Neuronal stem cell (in vitro differentiated cells): ENCODE data around the gene PAEP.

ENCODE experiments used
- DNase-seq: peaks from one replicate; pipeline ENCODE4 v3.0.0-alpha.2; 2013; ENCODE audit warnings: low spot score
- H2AFZ ChIP-seq: one replicate; pipeline ENCODE4 v1.6.1; 2013; ENCODE audit warnings: mild to moderate bottlenecking, low read length, inconsistent platforms
- H2AK5ac ChIP-seq: 2 replicates; pipeline ENCODE4 v1.6.1; 2013; ENCODE audit warnings: low read depth, mild to moderate bottlenecking, inconsistent platforms, low read length, moderate library complexity, mixed read lengths
- H2BK120ac ChIP-seq: 2 replicates; pipeline ENCODE4 v1.6.1; 2013; ENCODE audit warnings: low read depth, mild to moderate bottlenecking, inconsistent platforms, low read length, moderate library complexity, mixed read lengths
- H2BK12ac ChIP-seq: one replicate; pipeline ENCODE4 v1.6.1; 2013; ENCODE audit warnings: low read length, inconsistent platforms
- H2BK15ac ChIP-seq: 2 replicates; pipeline ENCODE4 v1.6.1; 2013; ENCODE audit warnings: mild to moderate bottlenecking, low read length, inconsistent platforms, mixed read lengths
- H2BK5ac ChIP-seq: one replicate; pipeline ENCODE4 v1.6.1; 2013; ENCODE audit warnings: inconsistent platforms, mild to moderate bottlenecking, low read length, moderate library complexity
- H3K14ac ChIP-seq: one replicate; pipeline ENCODE4 v1.6.1; 2013; ENCODE audit warnings: low read length, inconsistent platforms
- H3K18ac ChIP-seq: 2 replicates; pipeline ENCODE4 v1.6.1; 2013; ENCODE audit warnings: low read length, inconsistent platforms
- H3K23ac ChIP-seq: 2 replicates; pipeline ENCODE4 v1.6.1; 2013; ENCODE audit warnings: low read depth, mild to moderate bottlenecking, mixed read lengths, low read length, inconsistent platforms; ENCODE audit not compliant: poor library complexity
- H3K27ac ChIP-seq: replicated peaks from 3 replicates; pipeline ENCODE4 v1.5.1; 2013; ENCODE audit warnings: low read length, inconsistent platforms
- H3K27me3 ChIP-seq, 3 experiments: 2 replicates each; pipeline ENCODE4 v1.6.1; 2013; ENCODE audit warnings: low read length in 3 of 3, mild to moderate bottlenecking in 2 of 3, inconsistent platforms in 1 of 3, low read depth in 1 of 3, mixed read lengths in 1 of 3, moderate library complexity in 1 of 3; ENCODE audit not compliant: control insufficient read depth in 3 of 3, insufficient read depth in 3 of 3
- H3K36me3 ChIP-seq, 2 donors: replicated peaks in 1 of 2; 2 replicates each; pipeline ENCODE4 v1.6.1; 2013; ENCODE audit warnings: low read length in 2 of 2; ENCODE audit not compliant: control insufficient read depth in 2 of 2, insufficient read depth in 2 of 2
- H3K4ac ChIP-seq: 2 replicates; pipeline ENCODE4 v1.6.1; 2013; ENCODE audit warnings: inconsistent platforms, mild to moderate bottlenecking, low read length, moderate library complexity
- H3K4me1 ChIP-seq, 2 donors: 1 replicate in 1 of 2; 2 replicates in 1 of 2; pipeline ENCODE4 v1.6.1; 2013; ENCODE audit warnings: low read length in 2 of 2, low read depth in 1 of 2; ENCODE audit not compliant: control insufficient read depth in 2 of 2, insufficient read depth in 1 of 2
- H3K4me2 ChIP-seq: one replicate; pipeline ENCODE4 v1.6.1; 2013; ENCODE audit warnings: mild to moderate bottlenecking, low read length, inconsistent platforms; ENCODE audit not compliant: insufficient read depth, poor library complexity, severe bottlenecking
- H3K4me3 ChIP-seq, 2 donors: 2 replicates each; pipeline ENCODE4 v1.5.1; 2013; ENCODE audit warnings: low read length in 2 of 2, mild to moderate bottlenecking in 2 of 2, inconsistent platforms in 1 of 2, moderate library complexity in 1 of 2
- H3K79me1 ChIP-seq: one replicate; pipeline ENCODE4 v1.6.1; 2013; ENCODE audit warnings: low read depth, mild to moderate bottlenecking, inconsistent platforms, low read length, moderate library complexity
- H3K9ac ChIP-seq: one replicate; pipeline ENCODE4 v1.6.1; 2013; ENCODE audit warnings: mild to moderate bottlenecking, low read depth, low read length, inconsistent platforms; ENCODE audit not compliant: poor library complexity
- H3K9me3 ChIP-seq, 2 donors: replicated peaks in 1 of 2; 2 replicates each; pipeline versions ENCODE3 to v1.6.1; 2013; ENCODE audit warnings: low read length in 2 of 2, mild to moderate bottlenecking in 2 of 2, inconsistent platforms in 1 of 2, low read depth in 1 of 2, mixed read lengths in 1 of 2, moderate library complexity in 1 of 2; ENCODE audit not compliant: control insufficient read depth in 2 of 2, insufficient read depth in 1 of 2
- H4K8ac ChIP-seq: one replicate; pipeline ENCODE4 v1.6.1; 2013; ENCODE audit warnings: low read depth, mild to moderate bottlenecking, inconsistent platforms, low read length, moderate library complexity
- H4K91ac ChIP-seq: one replicate; pipeline ENCODE4 v1.6.1; 2013; ENCODE audit warnings: low read length, low read depth, mild to moderate bottlenecking, inconsistent platforms; ENCODE audit not compliant: poor library complexity
- WGBS, 2 donors: extraction: QIAGEN DNeasy Blood & Tissue Kit; methylation state at CpG; one replicate each; pipeline ENCODE4 v1.1.7; 2013; ENCODE audit warnings: missing lambda C conversion rate in 2 of 2, mixed read lengths in 1 of 2; ENCODE audit not compliant: insufficient read length in 2 of 2, insufficient replicate concordance in 1 of 2; ENCODE audit errors: extremely low coverage in 2 of 2; 5-methylcytosine and 5-hydroxymethylcytosine counted together

PAEP gene

DNA sequence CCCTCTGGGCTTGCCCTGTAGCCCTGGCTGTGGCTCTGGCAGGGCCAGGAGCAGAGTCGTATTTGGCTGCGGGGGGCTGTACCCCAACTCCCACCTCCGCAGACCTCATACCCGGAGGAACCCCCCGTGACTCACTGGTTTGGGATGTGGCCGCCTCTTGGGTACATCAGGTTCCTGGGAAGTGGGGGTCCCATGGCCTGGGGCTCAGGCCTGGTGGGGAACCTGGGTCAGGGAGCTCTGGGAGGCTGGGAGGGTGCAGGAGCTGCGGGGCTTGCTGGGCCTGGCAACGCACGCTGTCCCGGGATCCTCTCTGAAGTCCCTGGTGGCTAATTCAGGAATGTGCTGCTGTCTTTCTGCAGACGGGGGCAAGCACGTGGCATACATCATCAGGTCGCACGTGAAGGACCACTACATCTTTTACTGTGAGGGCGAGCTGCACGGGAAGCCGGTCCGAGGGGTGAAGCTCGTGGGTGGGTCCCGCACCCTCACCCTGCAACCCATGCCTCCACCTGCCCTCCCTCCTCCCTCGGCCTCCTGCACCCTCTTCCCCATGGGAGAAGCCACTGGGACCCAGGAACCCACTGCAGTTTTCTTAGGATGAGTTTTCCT, 37.9 kb upstream of the PAEP start:
- Histone ChIP-seq H3K79me1 (no peaks in the 10 kb centered on the region), H3K27me3 (peaks cover 0 to 3% (median 0%) of the 10 kb centered on the region in 3 experiments), H3K18ac (peak overlapping the region; percentile 71), H3K36me3 (no peaks in the 10 kb centered on the region), H3K14ac (peak overlapping the region; percentile 97), H3K9me3 (no peaks in the 10 kb centered on the region), H2BK5ac (peak overlapping the region; percentile 90), H4K91ac (no peak overlapping the region), H3K4me2 (no peak overlapping the region), H2AFZ (no peak overlapping the region), H3K4me3 (no peak overlapping the region), H3K23ac (peak overlapping the region; percentile 85), H3K27ac (no peak overlapping the region), H3K4ac (no peak overlapping the region), H4K8ac (peak overlapping the region; percentile 93), H2BK120ac (no peak overlapping the region), H2AK5ac (peak overlapping the region; percentile 83), H3K4me1 (peaks cover 0 to 6% of the 10 kb centered on the region in 2 donors), H2BK12ac (no peak overlapping the region), H3K9ac (no peak overlapping the region), H2BK15ac (peak overlapping the region; percentile 58)
- no peak for DNase-seq
- no CpG with 5 or more reads among the region's 21 CpGs for WGBS, 2 donors

- peak overlapping the region; percentile 90 for H2BK5ac ChIP-seq
- WGBS, 2 donors: no CpG with 5 or more reads among the region's 27 CpGs
- peak overlapping the region; percentile 83 for H2AK5ac ChIP-seq
- no peak overlapping the region for H3K4me2 ChIP-seq
- peak overlapping the region; percentile 97 for H3K14ac ChIP-seq
- no peak overlapping the region for H4K8ac ChIP-seq
- H2BK12ac ChIP-seq: no peak overlapping the region
- H2BK15ac ChIP-seq: peak overlapping the region; percentile 58
- no peak overlapping the region for H3K4ac ChIP-seq
- no peak overlapping the region for H3K9ac ChIP-seq
- H3K36me3 ChIP-seq: no peaks in the 10 kb centered on the region
- H3K9me3 ChIP-seq: no peaks in the 10 kb centered on the region
- no peak overlapping the region for H4K91ac ChIP-seq
- DNase-seq: no peak
- H3K4me1 ChIP-seq: peaks cover 0 to 6% of the 10 kb centered on the region in 2 donors
- no peak overlapping the region for H3K27ac ChIP-seq
- no peak overlapping the region for H3K4me3 ChIP-seq
- H2AFZ ChIP-seq: no peak overlapping the region
- peaks cover 0 to 6% (median 0%) of the 10 kb centered on the region in 3 experiments for H3K27me3 ChIP-seq
- H2BK120ac ChIP-seq: no peak overlapping the region
- peak overlapping the region; percentile 64 for H3K18ac ChIP-seq
- H3K79me1 ChIP-seq: no peaks in the 10 kb centered on the region
- no peak overlapping the region for H3K23ac ChIP-seq
Measured at GRCh38 chr9:135524130-135524861, 37.3 kb upstream of the PAEP start.

DNA sequence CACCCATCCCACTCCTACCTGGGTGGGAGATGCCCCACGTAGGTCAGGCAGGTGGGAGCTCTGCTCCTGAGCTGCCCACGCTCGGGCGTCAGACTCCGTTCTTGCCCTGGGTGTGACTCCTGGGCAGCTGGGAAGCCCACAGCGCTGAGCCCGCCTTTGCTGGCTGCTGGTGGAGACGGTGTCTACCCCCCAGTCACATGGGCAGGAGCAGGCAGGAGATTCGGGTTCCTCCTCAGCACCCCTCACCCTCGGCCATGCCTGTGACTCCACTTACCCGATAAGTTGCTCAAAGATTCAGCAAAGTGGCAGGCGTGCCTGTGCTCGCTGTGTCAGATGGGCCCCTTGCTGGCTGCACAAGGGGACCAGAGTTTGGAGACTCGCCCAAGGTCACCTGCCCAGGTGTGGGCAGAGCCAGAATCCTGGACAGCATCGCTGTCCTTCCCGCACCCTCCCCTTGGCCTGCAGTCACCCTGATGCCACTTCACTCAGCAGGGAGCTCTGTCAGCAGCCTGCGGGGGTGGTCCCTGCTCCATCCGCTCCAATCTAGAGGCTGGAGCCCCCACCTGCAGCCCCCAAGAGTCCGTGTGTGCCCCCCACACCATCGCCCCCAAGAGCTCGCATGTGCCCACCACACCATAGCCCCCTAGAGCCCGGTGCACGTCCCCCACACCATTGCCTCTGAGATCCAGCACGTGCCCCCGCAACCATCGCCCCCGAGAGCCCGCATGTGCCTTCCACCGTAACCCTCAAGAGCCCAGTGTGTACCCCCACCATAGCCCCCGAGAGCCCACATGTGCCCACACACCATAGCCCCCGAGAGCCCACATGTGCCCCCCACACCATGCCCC, 36.1 kb upstream of the PAEP start:
- no peak overlapping the region for H3K14ac ChIP-seq
- H3K4me3 ChIP-seq: no peak overlapping the region
- H2AFZ ChIP-seq: no peak overlapping the region
- no peak overlapping the region for H3K9ac ChIP-seq
- peaks cover 0 to 7% (median 0%) of the 10 kb centered on the region in 3 experiments for H3K27me3 ChIP-seq
- no peaks in the 10 kb centered on the region for H3K36me3 ChIP-seq
- H3K23ac ChIP-seq: peak overlapping the region; percentile 5
- no peak overlapping the region for H3K4me2 ChIP-seq
- H2BK12ac ChIP-seq: peak overlapping the region; percentile 22
- DNase-seq: no peak
- H3K4me1 ChIP-seq: peaks cover 0 to 6% of the 10 kb centered on the region in 2 donors
- H4K8ac ChIP-seq: no peak overlapping the region
- no peak overlapping the region for H4K91ac ChIP-seq
- H2BK5ac ChIP-seq: peak overlapping the region; percentile 39
- no peak overlapping the region for H3K4ac ChIP-seq
- no CpG with 5 or more reads among the region's 31 CpGs for WGBS, 2 donors
- peak overlapping the region; percentile 64 for H3K18ac ChIP-seq
- H3K27ac ChIP-seq: no peak overlapping the region
- H3K79me1 ChIP-seq: no peaks in the 10 kb centered on the region
- peak overlapping the region; percentile 67 for H2BK15ac ChIP-seq
- H2AK5ac ChIP-seq: peak overlapping the region; percentile 70
- no peak overlapping the region for H2BK120ac ChIP-seq
- H3K9me3 ChIP-seq: no peaks in the 10 kb centered on the region
